ENCODE measurements around the gene TDP2.
"Not testable (repeated sequence)": the region's sequence is repeated elsewhere in the genome, so short reads cannot be mapped to it uniquely, and the experiment has no call there.

The TDP2 gene

GRCh38 chr6:24683297-24684296, 16.9 kb upstream of the TDP2 start:
- H3K27ac ChIP-seq, result no peak overlapping the region
- no peak overlapping the region for H3K4me3 ChIP-seq

- Histone ChIP-seq H3K4me3 (no peak overlapping the region), H3K27ac (peak overlapping the region in 1 of 21 experiments; percentile 26)
Measured at GRCh38 chr6:24680582-24680981, 13.9 kb upstream of the TDP2 start.

- not testable (repeated sequence) for H3K4me3 ChIP-seq, H3K27ac ChIP-seq
Measured at GRCh38 chr6:24678792-24679352, 12.2 kb upstream of the TDP2 start.

DNA sequence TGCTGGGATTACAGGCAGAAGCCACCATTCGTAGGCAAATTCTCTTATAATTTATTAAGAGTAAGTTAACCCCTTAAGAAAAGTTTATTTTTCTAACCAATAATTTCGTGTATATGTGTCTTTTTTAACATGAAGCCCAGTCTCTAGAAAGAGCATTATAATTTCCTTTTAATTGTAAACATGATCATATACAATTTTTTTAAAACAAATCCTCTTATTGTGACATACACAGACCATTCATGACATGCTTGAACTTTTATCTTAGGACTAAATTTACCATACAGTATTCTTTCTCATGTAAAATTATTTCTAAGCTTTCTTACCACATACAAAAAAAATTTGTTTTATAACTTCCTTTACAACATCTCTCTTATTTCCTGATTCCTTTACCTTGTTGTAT, 6.9 kb upstream of the TDP2 start:
- no peak overlapping the region for H3K27ac ChIP-seq
- no peak overlapping the region for H3K4me3 ChIP-seq

DNA sequence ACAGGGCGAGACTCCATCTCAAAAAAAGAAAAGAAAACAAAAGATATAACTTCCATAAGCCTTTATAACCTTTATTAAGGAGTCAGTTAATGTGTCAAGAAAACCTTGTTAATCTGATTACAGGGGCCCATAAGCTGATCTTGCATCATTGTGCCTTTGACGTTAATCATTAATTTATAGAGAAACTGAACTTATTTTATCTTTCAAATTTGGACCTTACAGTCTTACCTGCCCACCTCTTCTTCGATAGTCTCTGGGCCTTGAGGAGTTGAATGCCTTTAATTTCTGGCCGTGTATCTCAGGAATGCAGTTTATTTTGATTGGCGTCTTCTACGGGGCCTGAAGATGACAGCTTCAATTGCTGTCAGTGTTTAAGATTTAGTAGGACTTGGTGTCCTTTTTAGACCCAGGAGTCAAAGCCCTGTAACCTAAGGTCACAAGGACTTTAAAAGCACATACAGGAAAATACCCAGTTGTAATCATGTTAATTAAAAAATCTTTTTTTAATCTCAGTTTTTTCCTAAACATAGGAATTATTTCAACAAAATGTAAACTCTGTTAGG, 6.0 kb upstream of the TDP2 start:
- no peak overlapping the region for H3K27ac ChIP-seq

DNA sequence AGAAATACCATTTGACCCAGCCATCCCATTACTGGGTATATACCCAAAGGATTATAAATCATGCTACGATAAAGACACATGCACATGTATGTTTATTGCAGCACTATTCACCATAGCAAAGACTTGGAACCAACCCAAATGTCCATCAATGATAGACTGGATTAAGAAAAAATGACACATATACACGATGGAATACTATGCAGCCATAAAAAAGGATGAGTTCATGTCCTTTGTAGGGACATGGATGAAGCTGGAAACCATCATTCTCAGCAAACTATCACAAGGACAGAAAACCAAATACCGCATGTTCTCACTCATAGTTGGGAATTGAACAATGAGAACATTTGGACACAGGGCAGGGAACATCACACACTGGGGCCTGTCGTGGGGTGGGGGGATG, 4.4 kb upstream of the TDP2 start:
- not testable (repeated sequence) for H3K27ac ChIP-seq, H3K4me3 ChIP-seq

More for the DNA sequence above, 6.0 kb upstream of the TDP2 start:
- H3K4me3 ChIP-seq, result no peak overlapping the region

DNA sequence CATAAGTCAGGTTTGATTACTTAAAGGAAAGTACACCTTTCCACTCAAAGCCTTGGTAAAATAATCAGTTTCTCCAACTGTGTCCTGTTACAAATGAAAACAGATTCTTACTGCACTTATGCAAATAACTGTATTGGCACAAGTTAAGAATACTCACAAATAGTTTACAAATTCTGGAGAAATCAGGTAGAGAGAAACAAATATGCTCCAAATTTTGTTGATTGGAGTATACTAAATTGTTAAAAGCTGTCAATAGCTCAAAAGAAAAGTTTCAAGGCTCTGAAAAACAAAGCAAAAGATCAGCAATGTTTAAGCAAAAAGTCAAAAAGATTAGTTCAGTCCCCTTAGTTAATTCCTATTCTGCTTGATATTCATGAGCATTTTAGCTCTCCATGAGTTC, 3.8 kb upstream of the TDP2 start:
- not testable (repeated sequence) for H3K27ac ChIP-seq, H3K4me3 ChIP-seq

DNA sequence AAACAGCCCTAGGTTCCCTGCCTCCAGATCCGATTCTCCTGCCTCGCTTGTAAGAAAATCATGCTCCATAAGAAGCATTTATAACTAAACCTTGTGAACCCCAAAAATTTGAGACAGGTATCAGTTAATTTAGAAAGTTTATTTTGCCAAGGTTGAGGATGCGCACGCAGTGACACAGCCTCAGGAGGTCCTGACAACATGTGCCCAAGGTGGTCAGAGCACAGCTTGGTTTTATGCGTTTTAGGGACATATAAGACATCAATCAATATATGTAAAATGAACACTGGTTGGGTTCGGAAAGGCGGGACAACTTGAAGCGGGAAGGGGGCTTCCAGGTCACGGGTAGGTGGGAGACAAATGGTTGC, 2.3 kb upstream of the TDP2 start:
- no peak overlapping the region for H3K4me3 ChIP-seq

DNA sequence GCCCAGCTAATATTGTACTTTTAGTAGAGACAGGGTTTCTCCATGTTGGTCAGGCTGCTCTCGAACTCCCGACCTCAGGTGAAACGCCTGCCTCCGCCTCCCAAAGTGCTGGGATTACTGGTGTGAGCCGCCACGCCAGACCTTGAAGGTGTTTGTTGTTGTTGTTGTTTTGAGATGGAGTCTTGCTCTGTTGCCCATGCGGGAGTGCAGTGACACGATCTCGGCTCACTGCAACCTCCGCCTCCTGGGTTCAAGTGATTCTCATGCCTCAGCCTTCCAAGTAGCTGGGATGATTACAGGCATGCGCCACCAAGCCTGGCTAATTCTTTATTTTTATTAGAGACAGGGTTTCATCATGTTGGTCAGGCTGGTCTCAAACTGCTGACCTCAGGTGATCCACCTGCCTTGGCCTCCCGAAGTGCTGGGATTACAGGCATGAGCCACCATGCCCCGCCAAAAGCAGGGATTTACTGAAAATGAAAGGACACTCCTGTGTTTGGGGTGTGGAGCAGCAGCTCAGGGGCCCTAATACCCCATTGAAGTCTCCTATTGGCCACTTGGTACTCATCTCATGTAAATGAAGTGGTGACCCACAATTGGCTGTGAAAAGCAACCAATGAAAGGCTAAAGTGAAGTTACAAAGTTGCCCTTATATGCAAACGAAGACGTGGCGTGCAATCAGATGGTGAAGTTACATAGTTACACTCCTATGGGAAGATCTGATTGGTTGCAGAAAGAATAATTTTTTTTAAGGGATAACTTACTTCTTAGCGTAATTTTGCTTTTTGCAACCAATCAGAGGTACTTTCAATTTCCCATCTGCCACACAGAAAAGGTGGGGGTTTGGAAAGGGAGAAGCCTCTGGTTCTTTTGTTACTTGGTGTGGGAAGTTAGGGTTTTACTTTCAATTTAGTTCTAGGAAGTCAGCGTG, 1.6 kb upstream of the TDP2 start:
- Histone ChIP-seq H3K27ac (peak overlapping the region in 6 of 21 experiments; percentile 85 to 96 (median 91)), H3K4me3 (peak overlapping the region in 2 of 7 experiments; percentile 74)

More for the DNA sequence above, 2.3 kb upstream of the TDP2 start:
- peak overlapping the region in 1 of 21 experiments; percentile 1 for H3K27ac ChIP-seq

GRCh38 chr6:24667378-24667803, 692 bp upstream of the TDP2 start:
- Histone ChIP-seq H3K27ac (peak overlapping the region in 20 of 21 experiments; percentile 83 to 96 (median 90)), H3K4me3 (peak overlapping the region; percentile 74 to 97 (median 93))

DNA sequence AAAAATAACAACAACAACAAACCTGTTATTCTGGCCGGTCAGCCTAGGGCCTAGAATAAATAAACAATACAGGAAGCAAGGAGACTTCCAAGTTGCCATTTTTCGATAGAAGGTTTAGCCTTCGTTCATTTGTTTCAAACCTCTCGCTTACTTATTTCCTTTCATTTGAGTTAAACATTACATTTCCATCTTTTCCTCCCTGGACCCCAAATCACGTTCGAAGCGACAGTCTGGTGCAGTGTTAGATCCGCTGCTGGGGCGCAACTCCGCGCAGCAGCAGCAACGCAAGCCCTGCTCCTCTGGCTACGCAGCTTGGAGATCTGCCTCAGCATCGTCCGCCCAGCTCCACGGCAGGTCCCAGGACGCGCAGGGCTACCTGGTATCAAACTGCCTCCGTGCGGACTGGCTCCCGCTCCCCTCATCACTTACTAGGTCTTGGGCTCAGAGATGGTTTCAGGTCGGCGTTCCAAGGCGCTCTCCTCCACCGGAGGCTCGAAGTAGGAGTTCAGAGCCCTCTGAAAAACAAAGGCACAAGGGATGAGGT, 530 bp downstream of the TDP2 start:
- H3K4me3 ChIP-seq, result peak overlapping the region; percentile 74 to 97 (median 93)
- peak overlapping the region; percentile 36 to 96 (median 89) for H3K27ac ChIP-seq

DNA sequence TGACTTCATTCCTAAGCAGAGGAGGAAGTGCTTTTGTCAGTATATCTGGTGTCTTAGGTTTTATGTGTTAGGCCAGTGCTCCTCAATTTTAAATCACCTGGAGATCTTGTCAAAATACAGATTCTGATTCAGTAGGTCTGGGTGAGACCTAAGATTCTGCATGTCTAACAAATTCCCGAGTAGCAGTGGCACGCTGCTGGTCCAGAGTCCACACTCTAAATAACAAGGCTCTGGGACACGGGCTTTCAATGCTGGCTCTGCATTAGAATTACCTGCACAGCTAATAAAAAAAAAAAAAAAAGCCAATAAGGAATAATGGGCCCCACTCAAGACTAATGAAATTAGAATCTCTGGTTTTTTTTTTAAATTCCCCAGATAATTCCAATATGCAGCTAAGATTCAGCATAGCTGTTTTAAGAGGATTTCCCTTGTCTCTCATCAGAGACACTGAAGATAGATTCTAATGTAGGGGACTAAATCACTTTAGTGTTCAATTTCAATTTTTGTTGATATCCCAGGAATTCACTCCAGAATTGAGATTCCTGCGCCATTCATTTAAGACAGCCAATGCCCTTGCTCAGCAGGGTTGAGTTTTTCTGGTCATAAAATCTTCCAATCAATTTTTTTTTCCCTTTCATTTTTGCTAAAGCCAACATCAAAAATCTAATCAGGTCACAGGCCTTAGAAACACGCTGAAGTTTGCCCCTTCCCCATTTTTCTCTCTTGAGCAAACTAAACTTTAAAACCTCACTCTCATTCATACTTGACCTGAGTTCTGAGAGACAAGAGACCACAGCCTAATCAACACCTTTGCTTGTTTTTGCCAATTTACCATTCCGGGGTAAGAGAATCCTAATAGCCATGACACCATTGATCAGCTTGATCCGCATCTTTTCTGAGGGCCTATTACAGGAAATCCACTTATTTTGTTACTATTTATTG, 2.4 kb downstream of the TDP2 start:
- Histone ChIP-seq H3K27ac (no peak overlapping the region), H3K4me3 (no peak overlapping the region)

DNA sequence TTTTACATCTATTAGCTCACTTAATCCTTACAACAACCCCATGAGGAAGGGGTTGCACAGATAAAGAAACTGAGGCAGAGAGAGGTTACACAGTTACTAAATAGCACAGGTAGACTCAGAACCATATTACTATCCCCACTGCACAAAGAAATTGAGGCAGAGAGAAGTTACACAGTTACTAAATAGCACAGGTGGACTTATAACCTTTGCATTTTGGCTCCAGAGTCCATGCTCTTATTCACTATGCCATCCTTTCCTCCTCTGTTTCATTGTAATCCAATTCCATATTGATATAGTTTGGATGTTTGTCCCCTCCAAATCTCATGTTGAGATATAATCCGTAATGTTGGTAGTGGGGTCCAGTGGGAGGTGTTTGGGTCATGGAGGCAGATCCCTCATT, 3.5 kb downstream of the TDP2 start:
- H3K27ac ChIP-seq, result no peak overlapping the region

GRCh38 chr6:24662236-24662635, 4.5 kb downstream of the TDP2 start:
- H3K27ac ChIP-seq, result no peak overlapping the region
- no peak overlapping the region for H3K4me3 ChIP-seq

More for the DNA sequence above, 3.5 kb downstream of the TDP2 start:
- no peak overlapping the region for H3K4me3 ChIP-seq

GRCh38 chr6:24661759-24662158, 4.9 kb downstream of the TDP2 start:
- H3K27ac ChIP-seq, H3K4me3 ChIP-seq: not testable (repeated sequence)

GRCh38 chr6:24660105-24660504, 6.6 kb downstream of the TDP2 start:
- H3K27ac ChIP-seq, result no peak overlapping the region
- no peak overlapping the region for H3K4me3 ChIP-seq

- Histone ChIP-seq H3K27ac (peak overlapping the region in 4 of 21 experiments; percentile 11 to 50 (median 18)), H3K4me3 (no peak overlapping the region)
Measured at GRCh38 chr6:24659561-24659960, 7.1 kb downstream of the TDP2 start.
